Heart right ventricle (tissue), 16 donors: Measurements from ENCODE around the gene LEMD2. TPM values are rescaled to one million over a fixed set of nuclear protein-coding genes. Genes with fewer than 3 reads are reported as not detected.
A peak's percentile ranks its signal among the peaks of the same experiment; 100 is the strongest.

Experiments
- ATAC-seq, 8 donors: fragments of 200-7000 bp; cut with Tn5 transposase; one replicate each; pipeline ENCODE4 v1.9.1; 2020; ENCODE audit warnings: mild to moderate bottlenecking in 8 of 8, moderate library complexity in 8 of 8, moderate number of reproducible peaks in 1 of 8
- DNase-seq, 2 donors: peaks; one replicate each; pipeline ENCODE4 v3.0.0-alpha.2; 2020
- H3K27ac ChIP-seq, 10 donors: fragments of 200-600 bp; sonication (generic) in 2 of 10; one replicate each; pipeline versions ENCODE4 v1.5.0 to v1.8.0; 2020 to 2022; ENCODE audit warnings: mild to moderate bottlenecking in 3 of 10
- H3K27me3 ChIP-seq, 7 donors: fragments of 200-600 bp; one replicate each; pipeline ENCODE4 v1.8.0; 2021 to 2022; ENCODE audit warnings: mild to moderate bottlenecking in 2 of 7
- H3K36me3 ChIP-seq, 9 donors: fragments of 200-600 bp; sonication (generic) in 1 of 9; one replicate each; pipeline versions ENCODE4 v1.5.0 to v1.8.0; 2020 to 2022; ENCODE audit warnings: mild to moderate bottlenecking in 2 of 9
- H3K4me1 ChIP-seq, 9 donors: fragments of 200-600 bp; sonication (generic) in 1 of 9; one replicate each; pipeline versions ENCODE4 v1.5.0 to v1.8.0; 2020 to 2022; ENCODE audit warnings: mild to moderate bottlenecking in 4 of 9
- H3K4me3 ChIP-seq, 10 donors: fragments of 200-600 bp; sonication (generic) in 2 of 10; one replicate each; pipeline versions ENCODE4 v1.5.0 to v1.8.0; 2020 to 2022; ENCODE audit warnings: mild to moderate bottlenecking in 7 of 10, moderate library complexity in 2 of 10
- H3K9me3 ChIP-seq, 11 donors: fragments of 200-600 bp in 10 of 11; sonication (generic) in 2 of 11; one replicate each; pipeline versions ENCODE4 v1.5.0 to v1.8.0; 2013 to 2022; ENCODE audit warnings: mild to moderate bottlenecking in 2 of 11, control low read depth in 1 of 11, moderate library complexity in 1 of 11
- WGBS, 2 donors: extraction: QIAGEN DNeasy Blood & Tissue Kit; methylation state at CpG; one replicate each; pipeline ENCODE4 v1.1.7; 2013; ENCODE audit warnings: inconsistent platforms in 1 of 2; 5-methylcytosine and 5-hydroxymethylcytosine counted together
- intact Hi-C, 10 donors: fragments of 100-400 bp; cut with DNase I; formaldehyde crosslinking; loops; one replicate each; pipeline versions ENCODE4 v1.11.1 to v1.14.2; 2022
- polyA plus RNA-seq, 2 donors: library from polyadenylated mRNA; stranded (reverse); fragments of 200-250 nt; gene quantifications; one replicate each; pipeline ENCODE4 v1.2.3, GENCODE V29; 2013
- total RNA-seq, 10 donors: library from RNA; stranded (reverse); fragmentation: NEBNext Ultra II Directional in 3 of 10; extraction: Animal tissue kit (Norgen Biotek cat#: 25700) in 3 of 10; gene quantifications; one replicate each; pipeline versions ENCODE4 v1.2.1 to v1.2.4, GENCODE V29; 2021 to 2023
- TF ChIP-seq, protein P1 (sequence below), 9 donors: fragments of 200-600 bp; sonication (generic) in 2 of 9; IDR thresholded peaks; one replicate each; pipeline versions ENCODE4 v1.5.0 to v1.8.0; 2021 to 2022; ENCODE audit warnings: antibody characterized with exemption in 9 of 9, mild to moderate bottlenecking in 5 of 9, moderate library complexity in 1 of 9
- donor health status: Arrhythmogenic right ventricular cardiomyopathy.
- donor health status: ischemic (EF 13 %, LVEDD 7.1; RV severe dilation, severe dysfunction).
- donor health status: healthy with polysubstance abuse.
- donor health status: DM: no; HTN: yes; CAD: no.
- donor health status: DM: no; HTN: no; CAD: no.
- donor health status: ischemic (EF 25% LVEDD 6.9; RV normal size, moderate dysfunction).
- donor health status: ischemic (EF 25% LVEDD 5.7; RV mildly dilated, moderate dysfunction).
- donor health status: healthy.
- donor health status: DM: yes; HTN: yes; CAD: no.
- donor health status: Ischemic cardiomyopathy.
- donor health status: ischemic (EF 35%, LVEDD 5.7; RV mildly dilated, moderate dysfunction).
- donor health status: nonischemic (EF 11% LVEDD 7.7; RV severe dilation, severe dysfunction).
- donor health status: DM: yes; HTN: yes; CAD: no.
- donor health status: PGD.
- donor health status: ischemic (EF 29% LVEDD 5.4; RV normal size, mild dysfunction).
- donor health status: nonischemic (EF 23%, LVEDD 6.1; RV moderate dilation, normal function).

The LEMD2 gene
- total and polyA plus RNA-seq, 12 donors = 18.5 to 45.9 (median 27.0) TPM

DNA sequence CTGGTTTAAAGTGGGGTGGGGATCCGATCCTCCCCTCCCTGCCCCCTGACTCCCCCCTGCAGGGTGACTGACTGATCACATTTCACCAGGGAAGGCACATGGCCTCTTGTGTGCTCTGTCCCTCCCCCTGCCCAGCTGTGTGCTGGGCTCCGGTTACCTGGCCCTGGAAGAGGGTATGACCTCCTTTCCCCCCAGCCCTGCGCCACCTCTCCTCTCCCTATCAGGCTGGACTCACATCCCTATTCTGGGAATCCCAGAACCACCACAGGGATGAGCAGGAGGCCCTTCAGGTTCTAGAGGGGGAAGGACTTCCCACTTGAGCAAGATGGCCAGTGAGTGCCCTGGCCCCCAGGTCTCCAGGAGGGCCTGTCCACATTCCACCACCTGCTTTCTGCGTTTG, 40.1 kb downstream of the LEMD2 start:
- WGBS, 2 donors = 81 to 84% methylated on average over 4 of the region's 4 CpGs
- Histone ChIP-seq H3K36me3 (no peaks in the 10 kb centered on the region), H3K4me1 (peaks cover 0 to 27% (median 13%) of the 10 kb centered on the region in 9 donors), H3K9me3 (no peaks in the 10 kb centered on the region), H3K4me3 (no peak overlapping the region), H3K27me3 (peaks cover 0 to 1% (median 0%) of the 10 kb centered on the region in 7 donors), H3K27ac (no peak overlapping the region)
- no peak for DNase-seq
- ATAC-seq = no peak
- TF ChIP-seq, protein P1, sequence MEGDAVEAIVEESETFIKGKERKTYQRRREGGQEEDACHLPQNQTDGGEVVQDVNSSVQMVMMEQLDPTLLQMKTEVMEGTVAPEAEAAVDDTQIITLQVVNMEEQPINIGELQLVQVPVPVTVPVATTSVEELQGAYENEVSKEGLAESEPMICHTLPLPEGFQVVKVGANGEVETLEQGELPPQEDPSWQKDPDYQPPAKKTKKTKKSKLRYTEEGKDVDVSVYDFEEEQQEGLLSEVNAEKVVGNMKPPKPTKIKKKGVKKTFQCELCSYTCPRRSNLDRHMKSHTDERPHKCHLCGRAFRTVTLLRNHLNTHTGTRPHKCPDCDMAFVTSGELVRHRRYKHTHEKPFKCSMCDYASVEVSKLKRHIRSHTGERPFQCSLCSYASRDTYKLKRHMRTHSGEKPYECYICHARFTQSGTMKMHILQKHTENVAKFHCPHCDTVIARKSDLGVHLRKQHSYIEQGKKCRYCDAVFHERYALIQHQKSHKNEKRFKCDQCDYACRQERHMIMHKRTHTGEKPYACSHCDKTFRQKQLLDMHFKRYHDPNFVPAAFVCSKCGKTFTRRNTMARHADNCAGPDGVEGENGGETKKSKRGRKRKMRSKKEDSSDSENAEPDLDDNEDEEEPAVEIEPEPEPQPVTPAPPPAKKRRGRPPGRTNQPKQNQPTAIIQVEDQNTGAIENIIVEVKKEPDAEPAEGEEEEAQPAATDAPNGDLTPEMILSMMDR (IDR thresholded peaks at IDR 0.05) = no peak
- intact Hi-C loops = no loop called here

GRCh38 chr6:33747823-33748222, 41.1 kb downstream of the LEMD2 start:
- H3K4me3 ChIP-seq = no peak overlapping the region
- H3K9me3 ChIP-seq = no peaks in the 10 kb centered on the region
- 85 to 90% methylated on average over 5 of the region's 5 CpGs for WGBS, 2 donors
- intact Hi-C loops = no loop called here
- TF ChIP-seq, protein P1 (IDR thresholded peaks at IDR 0.05) = no peak
- H3K36me3 ChIP-seq = no peaks in the 10 kb centered on the region
- peaks cover 0 to 37% (median 17%) of the 10 kb centered on the region in 9 donors for H3K4me1 ChIP-seq
- H3K27ac ChIP-seq = peak overlapping the region in 1 of 10 donors; percentile 88
- H3K27me3 ChIP-seq = peaks cover 0 to 12% (median 0%) of the 10 kb centered on the region in 7 donors
- ATAC-seq = no peak
- DNase-seq = no peak

DNA sequence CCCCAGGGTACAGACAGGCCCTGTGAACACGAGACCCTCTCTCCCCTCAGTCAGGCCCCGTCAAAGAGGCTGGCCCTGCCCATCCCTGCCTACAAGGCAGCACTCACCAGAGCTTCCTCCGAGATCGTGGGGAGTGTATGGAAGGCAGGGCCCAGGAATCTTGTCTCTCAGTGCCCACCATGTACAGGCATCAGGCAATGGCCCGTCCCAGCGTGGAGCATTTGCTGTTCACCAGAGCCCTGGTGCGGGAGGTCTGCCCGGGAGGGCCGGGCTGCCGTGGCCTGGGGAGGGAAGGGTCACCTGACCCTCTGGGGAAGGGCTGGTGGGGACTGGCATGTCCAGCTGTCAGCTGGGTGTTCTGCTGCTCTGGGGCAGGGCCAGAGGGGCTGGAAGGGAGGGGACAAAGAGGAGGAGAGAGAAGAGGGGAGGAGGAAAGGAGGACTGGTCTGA, 42.3 kb downstream of the LEMD2 start, which contains the start of gene IP6K3:
IP6K3 (minus strand) TSS at position 255 of the 450 bp plus-strand sequence. CDS start 11,429 bp downstream, outside the sequence.
- no peaks in the 10 kb centered on the region for H3K36me3 ChIP-seq
- 22 to 34% methylated on average over 10 of the region's 10 CpGs for WGBS, 2 donors
- H3K4me3 ChIP-seq = peak within 1 kb of the TSS; percentile 25 to 59 (median 48)
- H3K27me3 ChIP-seq = peaks cover 0 to 14% (median 0%) of the 10 kb centered on the region in 7 donors
- intact Hi-C loops = no loop called here
- peaks cover 2 to 49% (median 20%) of the 10 kb centered on the region in 9 donors for H3K4me1 ChIP-seq
- H3K9me3 ChIP-seq = no peaks in the 10 kb centered on the region
- H3K27ac ChIP-seq = peak within 1 kb of the TSS; percentile 69 to 95 (median 88)
- TF ChIP-seq, protein P1 (IDR thresholded peaks at IDR 0.05) = no peak
- ATAC-seq = peak; percentile 75 to 92 (median 88)
- peak; percentile 72 to 79 for DNase-seq

GRCh38 chr6:33746036-33746600, 42.8 kb downstream of the LEMD2 start:
- peak; percentile 65 to 78 for DNase-seq
- TF ChIP-seq, protein P1 (IDR thresholded peaks at IDR 0.05) = peak in 2 of 9 donors; percentile 15 to 28
- H3K9me3 ChIP-seq = no peaks in the 10 kb centered on the region
- peak overlapping the region; percentile 25 to 59 (median 48) for H3K4me3 ChIP-seq
- H3K27ac ChIP-seq = peak overlapping the region; percentile 69 to 95 (median 88)
- 18 to 26% methylated on average over 14 of the region's 14 CpGs for WGBS, 2 donors
- peaks cover 2 to 52% (median 21%) of the 10 kb centered on the region in 9 donors for H3K4me1 ChIP-seq
- intact Hi-C loops = no loop called here
- ATAC-seq = peak; percentile 68 to 87 (median 83)
- peaks cover 0 to 14% (median 0%) of the 10 kb centered on the region in 7 donors for H3K27me3 ChIP-seq
- H3K36me3 ChIP-seq = no peaks in the 10 kb centered on the region
